ENCODE results near the gene TXNDC12. TPM values are rescaled to one million over a fixed set of nuclear protein-coding genes. Genes with fewer than 3 reads are reported as not detected.

TXNDC12 gene
- polyA plus RNA-seq, 1 donor = 29.3 TPM

GRCh38 chr1:51990478-51990965 lies 64.5 kb downstream of the TXNDC12 start, which contains the start of gene RAB3B:
RAB3B (minus strand) TSS chr1:51990700; CDS start chr1:51977117, 13,583 bp downstream.
- peak; percentile 20 for DNase-seq

- no peak for DNase-seq
Measured at GRCh38 chr1:51989582-51990477, 65.2 kb downstream of the TXNDC12 start.

- no peak for DNase-seq
Measured at GRCh38 chr1:51988254-51988653, 66.7 kb downstream of the TXNDC12 start.

GRCh38 chr1:51986718-51987117 lies 68.3 kb downstream of the TXNDC12 start:
- no peak for DNase-seq

GRCh38 chr1:51982161-51982560 lies 72.8 kb downstream of the TXNDC12 start:
- no peak for DNase-seq

- DNase-seq = no peak
Measured at GRCh38 chr1:51981555-51981954, 73.4 kb downstream of the TXNDC12 start.

- DNase-seq = no peak
Measured at GRCh38 chr1:51978099-51978498, 76.9 kb downstream of the TXNDC12 start.

- DNase-seq = no peak
Measured at GRCh38 chr1:51976846-51977602, 78.0 kb downstream of the TXNDC12 start.

- no peak for DNase-seq
Measured at GRCh38 chr1:51973587-51974474, 81.2 kb downstream of the TXNDC12 start.

Other genes starting within 250 kb of the TXNDC12 start
- gene NRDC, start 176.5 kb downstream of the TXNDC12 start, polyA plus RNA-seq (ENCODE audit: insufficient read length) = 134 TPM
- gene RAB3B, start 64.5 kb downstream of the TXNDC12 start, polyA plus RNA-seq (ENCODE audit: insufficient read length) = 0.21 TPM
- gene KTI12, start 21.4 kb downstream of the TXNDC12 start, polyA plus RNA-seq (ENCODE audit: insufficient read length) = 2.5 TPM
- 67.3 TPM for gene BTF3L4, start 1.1 kb upstream of the TXNDC12 start, polyA plus RNA-seq (ENCODE audit: insufficient read length)
- gene ZFYVE9, start 86.9 kb upstream of the TXNDC12 start, polyA plus RNA-seq (ENCODE audit: insufficient read length) = 19.0 TPM

Measured in hindlimb muscle (tissue), 1 donor.